CD14-positive monocyte (primary cell): ENCODE results near the gene TBC1D22A. TPM values are rescaled to one million over a fixed set of nuclear protein-coding genes. Genes with fewer than 3 reads are reported as not detected.

Experiments
- DNase-seq, 3 donors: peaks; one replicate each; pipeline ENCODE4 v3.0.0-alpha.2; 2011 to 2022
- H2AFZ ChIP-seq: 2 replicates; pipeline ENCODE4 v1.6.0; 2012; ENCODE audit warnings: mild to moderate bottlenecking, low read depth, low read length, inconsistent platforms; ENCODE audit not compliant: insufficient read depth, poor library complexity, severe bottlenecking
- H3K27ac ChIP-seq, 2 donors: 1 replicate in 1 of 2; 2 replicates in 1 of 2; pipeline ENCODE4 v1.5.1; 2012 to 2013; ENCODE audit warnings: low read length in 2 of 2, control low read depth in 1 of 2, inconsistent platforms in 1 of 2, low read depth in 1 of 2, mild to moderate bottlenecking in 1 of 2
- H3K27me3 ChIP-seq, 2 donors: one replicate each; pipeline versions ENCODE4 v1.6.0 to v1.6.1; 2011 to 2013; ENCODE audit warnings: low read length in 2 of 2; ENCODE audit not compliant: control insufficient read depth in 2 of 2, insufficient read depth in 2 of 2
- H3K36me3 ChIP-seq, 2 donors: replicated peaks in 1 of 2; 1 replicate in 1 of 2; 2 replicates in 1 of 2; pipeline versions ENCODE4 v1.5.1 to v1.6.1; 2012 to 2013; ENCODE audit warnings: low read length in 2 of 2, control low read depth in 1 of 2, inconsistent platforms in 1 of 2, mild to moderate bottlenecking in 1 of 2; ENCODE audit not compliant: insufficient read depth in 2 of 2, control insufficient read depth in 1 of 2
- H3K4me1 ChIP-seq, 2 donors: 1 replicate in 1 of 2; 2 replicates in 1 of 2; pipeline versions ENCODE4 v1.5.1 to v1.6.1; 2012 to 2013; ENCODE audit warnings: low read length in 2 of 2, control low read depth in 1 of 2, inconsistent platforms in 1 of 2, mild to moderate bottlenecking in 1 of 2, moderate library complexity in 1 of 2; ENCODE audit not compliant: insufficient read depth in 2 of 2, control insufficient read depth in 1 of 2
- H3K4me2 ChIP-seq: replicated peaks from 2 replicates; pipeline ENCODE3; 2012; ENCODE audit warnings: low read length, moderate library complexity, mild to moderate bottlenecking; ENCODE audit not compliant: poor library complexity, severe bottlenecking; ENCODE audit errors: extremely low read depth
- H3K4me3 ChIP-seq, 3 experiments: fragments of 200-600 bp in 1 of 3; sonication (generic) in 1 of 3; replicated peaks in 1 of 3; 1 replicate in 2 of 3; 2 replicates in 1 of 3; pipeline ENCODE4 v1.5.1; 2011 to 2013; ENCODE audit warnings: low read length in 3 of 3, mild to moderate bottlenecking in 3 of 3, control low read depth in 2 of 3, low read depth in 2 of 3, inconsistent platforms in 1 of 3, moderate library complexity in 1 of 3
- H3K79me2 ChIP-seq: 2 replicates; pipeline ENCODE4 v1.6.0; 2012; ENCODE audit warnings: mild to moderate bottlenecking, control low read depth, inconsistent platforms, low read length, moderate library complexity; ENCODE audit not compliant: insufficient read depth
- H3K9ac ChIP-seq: 2 replicates; pipeline ENCODE4 v1.6.0; 2017; ENCODE audit warnings: low read length, mild to moderate bottlenecking; ENCODE audit not compliant: insufficient read depth, poor library complexity, severe bottlenecking
- H3K9me3 ChIP-seq, 2 donors: replicated peaks in 1 of 2; 1 replicate in 1 of 2; 2 replicates in 1 of 2; pipeline versions ENCODE4 v1.5.1 to v1.6.1; 2012 to 2013; ENCODE audit warnings: low read length in 2 of 2, control low read depth in 1 of 2; ENCODE audit not compliant: control insufficient read depth in 1 of 2, insufficient read depth in 1 of 2
- H4K20me1 ChIP-seq: 2 replicates; pipeline ENCODE4 v1.6.0; 2012; ENCODE audit warnings: mild to moderate bottlenecking, low read length, control low read depth, moderate library complexity; ENCODE audit not compliant: insufficient read depth
- H3K27ac Mint-ChIP-seq, 7 donors: one replicate each; pipeline ENCODE4 v1.8.0; 2020; ENCODE audit warnings: mild to moderate bottlenecking in 7 of 7, mixed read lengths in 7 of 7, moderate library complexity in 6 of 7, inconsistent platforms in 2 of 7
- H3K27me3 Mint-ChIP-seq, 3 donors: one replicate each; pipeline ENCODE4 v1.8.0; 2021 to 2022; ENCODE audit warnings: low read depth in 3 of 3, mild to moderate bottlenecking in 3 of 3, mixed read lengths in 3 of 3, moderate library complexity in 3 of 3, inconsistent platforms in 1 of 3
- H3K36me3 Mint-ChIP-seq, 2 donors: one replicate each; pipeline ENCODE4 v1.8.0; 2020; ENCODE audit warnings: mixed read lengths in 2 of 2, inconsistent platforms in 1 of 2, mild to moderate bottlenecking in 1 of 2
- H3K4me1 Mint-ChIP-seq: one replicate; pipeline ENCODE4 v1.8.0; 2020; ENCODE audit warnings: mild to moderate bottlenecking, mixed read lengths
- H3K4me3 Mint-ChIP-seq, 2 donors: one replicate each; pipeline ENCODE4 v1.8.0; 2020; ENCODE audit warnings: mild to moderate bottlenecking in 2 of 2, mixed read lengths in 2 of 2, moderate library complexity in 1 of 2
- H3K9me3 Mint-ChIP-seq, 7 donors: one replicate each; pipeline ENCODE4 v1.8.0; 2020 to 2022; ENCODE audit warnings: mixed read lengths in 7 of 7, mild to moderate bottlenecking in 6 of 7, moderate library complexity in 6 of 7, inconsistent platforms in 2 of 7
- WGBS: methylation state at CpG from one replicate; pipeline ENCODE4 v1.1.5; 2013; ENCODE audit warnings: missing lambda C conversion rate; ENCODE audit not compliant: insufficient coverage; 5-methylcytosine and 5-hydroxymethylcytosine counted together
- intact Hi-C, 2 donors: fragments of 100-400 bp; cut with micrococcal nuclease; formaldehyde crosslinking; loops; one replicate each; pipeline versions ENCODE4 v1.15.0 to v1.15.1; 2023
- polyA plus RNA-seq, 3 donors: library from polyadenylated mRNA; depleted of rRNA in 1 of 3; unstranded in 2 of 3; stranded (reverse) in 1 of 3; fragments of 300-500 nt in 2 of 3; fragments of >200 nt in 1 of 3; fragmentation: Illumina TruSeq in 2 of 3; gene quantifications; 1 replicate in 2 of 3; 2 replicates in 1 of 3; pipeline ENCODE4 v1.2.3, GENCODE V29; 2012 to 2021
- TF ChIP-seq, protein P1 (sequence below): fragments of 200-600 bp; IDR thresholded peaks from one replicate; pipeline ENCODE4 v1.8.0; 2022; ENCODE audit warnings: antibody characterized with exemption, mild to moderate bottlenecking

TBC1D22A gene
- polyA plus RNA-seq, 3 donors = 25.9 to 36.2 (median 29.5) TPM

DNA sequence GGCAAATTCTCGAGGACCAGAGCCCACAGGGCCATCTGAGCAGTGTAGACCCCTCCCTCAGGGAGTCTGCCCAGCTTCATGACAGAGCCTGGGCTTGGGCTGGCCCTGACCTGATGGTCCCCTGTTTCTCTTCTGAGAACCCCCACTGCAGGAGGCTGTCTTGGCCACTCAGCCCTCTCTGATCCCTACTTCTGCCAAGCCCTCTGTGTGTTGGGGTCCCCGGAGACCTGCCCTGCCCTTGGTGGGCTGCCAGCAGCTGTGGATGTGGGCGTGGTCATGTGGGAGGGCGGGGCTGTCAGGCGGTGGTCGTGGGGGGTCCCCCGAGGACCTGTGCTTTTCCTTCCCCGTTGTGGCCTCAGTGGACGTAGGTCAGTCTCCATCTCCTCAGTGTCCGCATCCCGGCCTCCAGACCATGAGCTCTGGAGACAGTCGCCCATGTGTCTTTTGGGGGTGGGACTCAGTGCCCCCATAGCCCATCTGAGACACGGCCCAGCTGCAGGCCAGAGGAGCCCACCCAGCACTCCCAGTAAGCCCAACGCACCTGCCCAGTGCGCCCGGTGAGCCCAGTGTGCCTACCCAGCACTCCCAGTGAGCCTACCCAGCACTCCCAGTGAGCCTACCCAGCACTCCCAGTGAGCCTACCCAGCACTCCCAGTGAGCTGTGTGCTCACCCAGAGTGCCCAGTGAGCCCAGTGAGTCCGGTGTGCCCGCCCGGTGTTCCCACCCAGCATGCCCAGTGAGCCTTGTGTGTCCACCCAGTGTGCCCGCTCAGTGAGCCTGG lies 409.2 kb downstream of the TBC1D22A start:
- H3K79me2 ChIP-seq = no peaks in the 10 kb centered on the region
- H3K4me3 Mint-ChIP-seq = no peak overlapping the region
- WGBS = 93% methylated on average over 19 of the region's 20 CpGs
- no peaks in the 10 kb centered on the region for H4K20me1 ChIP-seq
- no peaks in the 10 kb centered on the region for H3K27me3 Mint-ChIP-seq
- peaks cover 15 to 30% (median 24%) of the 10 kb centered on the region in 7 donors for H3K9me3 Mint-ChIP-seq
- no peak overlapping the region for H3K4me3 ChIP-seq
- H3K4me1 ChIP-seq = no peaks in the 10 kb centered on the region
- DNase-seq = no peak
- peaks cover 16 to 47% of the 10 kb centered on the region in 2 donors for H3K36me3 ChIP-seq
- H3K36me3 Mint-ChIP-seq = peaks cover 37 to 56% of the 10 kb centered on the region in 2 donors
- peaks cover 18 to 48% of the 10 kb centered on the region in 2 donors for H3K9me3 ChIP-seq
- no peak overlapping the region for H3K9ac ChIP-seq
- H3K4me1 Mint-ChIP-seq = peaks cover 2% of the 10 kb centered on the region
- no peak overlapping the region for H2AFZ ChIP-seq
- TF ChIP-seq, protein P1, sequence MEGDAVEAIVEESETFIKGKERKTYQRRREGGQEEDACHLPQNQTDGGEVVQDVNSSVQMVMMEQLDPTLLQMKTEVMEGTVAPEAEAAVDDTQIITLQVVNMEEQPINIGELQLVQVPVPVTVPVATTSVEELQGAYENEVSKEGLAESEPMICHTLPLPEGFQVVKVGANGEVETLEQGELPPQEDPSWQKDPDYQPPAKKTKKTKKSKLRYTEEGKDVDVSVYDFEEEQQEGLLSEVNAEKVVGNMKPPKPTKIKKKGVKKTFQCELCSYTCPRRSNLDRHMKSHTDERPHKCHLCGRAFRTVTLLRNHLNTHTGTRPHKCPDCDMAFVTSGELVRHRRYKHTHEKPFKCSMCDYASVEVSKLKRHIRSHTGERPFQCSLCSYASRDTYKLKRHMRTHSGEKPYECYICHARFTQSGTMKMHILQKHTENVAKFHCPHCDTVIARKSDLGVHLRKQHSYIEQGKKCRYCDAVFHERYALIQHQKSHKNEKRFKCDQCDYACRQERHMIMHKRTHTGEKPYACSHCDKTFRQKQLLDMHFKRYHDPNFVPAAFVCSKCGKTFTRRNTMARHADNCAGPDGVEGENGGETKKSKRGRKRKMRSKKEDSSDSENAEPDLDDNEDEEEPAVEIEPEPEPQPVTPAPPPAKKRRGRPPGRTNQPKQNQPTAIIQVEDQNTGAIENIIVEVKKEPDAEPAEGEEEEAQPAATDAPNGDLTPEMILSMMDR = no peak
- intact Hi-C loops = no loop called here
- H3K27ac Mint-ChIP-seq = peak overlapping the region in 1 of 7 donors; percentile 37
- H3K4me2 ChIP-seq = no peak overlapping the region
- no peaks in the 10 kb centered on the region for H3K27me3 ChIP-seq
- H3K27ac ChIP-seq = no peak overlapping the region

DNA sequence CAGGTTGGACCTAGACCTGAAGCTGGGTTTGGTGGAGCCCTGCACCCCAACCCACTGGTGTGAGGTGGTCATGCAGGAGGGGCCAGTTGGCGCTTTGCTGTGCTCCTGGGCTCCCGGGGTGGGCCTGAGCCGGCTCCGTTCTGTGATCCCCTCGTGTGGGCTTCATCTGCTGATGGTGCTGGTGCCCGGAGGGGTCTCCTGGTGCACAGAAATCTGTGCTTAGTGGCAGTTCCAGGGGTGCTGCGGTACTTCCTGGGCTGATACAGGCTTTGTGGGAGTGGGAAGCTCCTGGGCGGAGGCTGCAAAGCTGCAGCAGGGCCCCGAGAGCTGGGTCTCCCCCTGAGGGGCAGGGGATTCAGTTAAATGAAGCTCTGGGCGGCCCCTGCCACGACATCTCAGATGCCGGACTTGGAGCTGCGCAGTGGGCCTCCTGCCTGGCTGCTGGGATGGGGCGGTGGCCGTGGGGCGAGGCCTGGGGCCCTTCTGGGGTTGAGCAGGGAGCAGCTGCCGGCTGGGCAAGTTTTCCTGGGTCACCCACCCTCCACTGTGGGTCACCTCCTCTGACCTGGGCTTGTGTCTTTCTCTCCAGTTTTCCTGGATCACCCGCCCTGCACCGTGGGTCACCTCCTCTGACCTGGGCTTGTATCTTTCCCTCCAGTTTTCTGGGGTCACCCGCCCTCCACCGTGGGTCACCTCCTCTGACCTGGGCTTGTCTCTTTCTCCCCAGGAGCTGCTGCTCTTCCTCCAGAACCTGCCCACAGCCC lies 410.5 kb downstream of the TBC1D22A start:
- Mint-ChIP-seq H3K4me1 (peaks cover 2% of the 10 kb centered on the region), H3K27ac (peak overlapping the region in 1 of 7 donors; percentile 36), H3K36me3 (peaks cover 34 to 53% of the 10 kb centered on the region in 2 donors), H3K27me3 (no peaks in the 10 kb centered on the region), H3K9me3 (peaks cover 17 to 39% (median 28%) of the 10 kb centered on the region in 7 donors), H3K4me3 (no peak overlapping the region)
- 95% methylated on average over 21 of the region's 21 CpGs for WGBS
- no peaks in the 10 kb centered on the region for H3K4me1 ChIP-seq
- H3K9me3 ChIP-seq = peaks cover 21 to 52% of the 10 kb centered on the region in 2 donors
- no peaks in the 10 kb centered on the region for H3K27me3 ChIP-seq
- H3K4me3 ChIP-seq = no peak overlapping the region
- no peak overlapping the region for H3K9ac ChIP-seq
- TF ChIP-seq, protein P1 = no peak
- no peak overlapping the region for H3K27ac ChIP-seq
- intact Hi-C loops = no loop called here
- DNase-seq = no peak
- H2AFZ ChIP-seq = no peak overlapping the region
- H3K79me2 ChIP-seq = no peaks in the 10 kb centered on the region
- H4K20me1 ChIP-seq = no peaks in the 10 kb centered on the region
- no peak overlapping the region for H3K4me2 ChIP-seq
- H3K36me3 ChIP-seq = peaks cover 16 to 37% of the 10 kb centered on the region in 2 donors
